HG02943 (cell line): ENCODE measurements around the gene ENTREP1.
"Not testable (repeated sequence)": the region's sequence is repeated elsewhere in the genome, so short reads cannot be mapped to it uniquely, and the experiment has no call there.

ENCODE experiments used
- ATAC-seq: cut with Tn5 transposase; IDR thresholded peaks from one replicate; pipeline ENCODE4 v1.9.1; 2021; ENCODE audit warnings: mild to moderate bottlenecking, low read depth, moderate library complexity; ENCODE audit not compliant: unreplicated experiment

Gene ENTREP1

GRCh38 chr9:69440254-69440955 is 115.4 kb downstream of the ENTREP1 start:
- not testable (repeated sequence) for ATAC-seq
